ENCODE data around the gene EXOC1. TPM values are rescaled to one million over a fixed set of nuclear protein-coding genes. Genes with fewer than 3 reads are reported as not detected.

Gene EXOC1
- polyA plus RNA-seq, 1 experiment: 11.6 TPM

DNA sequence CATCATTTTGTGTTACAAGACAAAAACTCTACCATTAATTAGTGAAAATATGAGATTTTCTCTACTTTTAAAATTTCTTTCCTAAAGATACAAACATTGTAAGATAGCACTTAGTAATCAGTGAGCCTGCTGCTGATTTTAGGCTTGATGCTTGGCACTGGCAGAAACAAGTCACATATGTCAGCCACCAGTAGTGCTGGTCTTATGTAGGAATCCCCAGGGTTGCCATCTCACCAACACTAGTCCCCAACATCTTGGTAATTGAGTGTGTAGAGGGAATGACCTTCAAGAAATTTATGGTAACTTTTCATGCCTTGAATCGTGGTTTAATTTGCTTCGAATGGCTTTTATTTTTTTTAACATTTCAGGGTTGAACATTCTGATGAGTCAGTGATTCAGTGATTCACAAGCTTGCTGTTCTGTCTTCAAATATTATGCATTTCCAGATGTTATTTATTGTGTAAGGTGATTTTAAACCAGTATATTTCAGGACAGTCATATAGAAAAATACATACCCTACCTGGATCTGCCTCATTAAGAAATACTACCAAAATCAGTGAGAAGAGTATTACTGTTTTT, 11.9 kb downstream of the EXOC1 start:
- no peak overlapping the region for H3K4me3 ChIP-seq (ENCODE audit: low read depth, low read length)
- ChIA-PET POLR2A (no interaction called here), CTCF (interaction anchor here (0.6 to 1.2 kb wide), 2 partner anchors 35 to 498 kb away, joined by 3 to 6 read pairs; no protein-coding TSS in a partner anchor)
- no peaks in the 10 kb centered on the region; the same call in 1 of the 2 replicates for H3K36me3 ChIP-seq (ENCODE audit: control insufficient read depth, insufficient read depth, low read length)
- no peaks in the 10 kb centered on the region for H3K27me3 ChIP-seq (ENCODE audit: control insufficient read depth, insufficient read depth, low read length)
- TF ChIP-seq CTCF (IDR thresholded peaks at IDR 0.05; ENCODE audit: insufficient read depth, low read depth, low read length): no peak
- DNase-seq (ENCODE audit: low read depth): peak; percentile 18

- CTCF ChIA-PET: interaction anchor here (0.5 to 2.2 kb wide), 11 partner anchors 9 to 1192 kb away, joined by 3 to 6 read pairs (median 3); partner anchors contain the start of gene EXOC1
- no peak for TF ChIP-seq CTCF (IDR thresholded peaks at IDR 0.05; ENCODE audit: insufficient read depth, low read depth, low read length)
- no peak overlapping the region for H3K4me3 ChIP-seq (ENCODE audit: low read depth, low read length)
- no peaks in the 10 kb centered on the region for H3K27me3 ChIP-seq (ENCODE audit: control insufficient read depth, insufficient read depth, low read length)
- H3K36me3 ChIP-seq (ENCODE audit: control insufficient read depth, insufficient read depth, low read length): no peaks in the 10 kb centered on the region; the same call in 1 of the 2 replicates
- POLR2A ChIA-PET: no interaction called here
- peak; percentile 78 for DNase-seq (ENCODE audit: low read depth)
These were observed 13.0 kb downstream of the EXOC1 start for GRCh38 chr4:55866290-55866907.

DNA sequence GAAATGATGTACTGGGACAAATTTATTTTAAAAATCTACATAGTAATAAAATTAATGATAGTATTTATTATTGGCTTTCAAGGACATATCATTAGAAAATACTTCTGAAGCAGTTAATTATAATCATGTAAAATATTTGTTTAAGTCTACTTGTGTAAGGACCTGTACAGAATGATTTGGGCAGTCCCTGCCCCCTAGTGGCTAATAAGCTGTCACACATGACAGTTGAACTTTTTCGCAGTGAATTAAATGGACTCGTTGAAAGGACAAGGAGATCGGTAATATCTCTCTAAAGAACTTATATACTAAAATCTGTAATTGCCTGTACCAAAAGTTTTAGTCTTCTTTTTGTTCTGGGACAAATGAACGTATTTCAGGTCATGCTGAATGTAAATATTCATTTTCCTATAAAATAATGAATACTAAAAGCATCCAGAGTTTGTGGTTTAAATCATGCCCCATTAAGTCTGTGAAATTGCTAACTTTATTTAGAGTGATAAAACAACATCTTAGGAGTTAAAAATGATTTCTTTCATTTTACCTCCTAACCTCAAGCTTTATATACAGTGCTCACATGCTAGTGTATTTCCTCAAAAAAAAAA, 13.6 kb downstream of the EXOC1 start:
- no peaks in the 10 kb centered on the region for H3K27me3 ChIP-seq (ENCODE audit: control insufficient read depth, insufficient read depth, low read length)
- H3K4me3 ChIP-seq (ENCODE audit: low read depth, low read length): no peak overlapping the region
- ChIA-PET CTCF (interaction anchor here (0.5 to 2.2 kb wide), 9 partner anchors 11 to 897 kb away, joined by 3 to 6 read pairs (median 3); partner anchors contain the start of genes CEP135 and EXOC1), POLR2A (no interaction called here)
- H3K36me3 ChIP-seq (ENCODE audit: control insufficient read depth, insufficient read depth, low read length): no peaks in the 10 kb centered on the region; the same call in 1 of the 2 replicates
- peak; percentile 76 for TF ChIP-seq CTCF (IDR thresholded peaks at IDR 0.05; ENCODE audit: insufficient read depth, low read depth, low read length)
- no peak for DNase-seq (ENCODE audit: low read depth)

DNA sequence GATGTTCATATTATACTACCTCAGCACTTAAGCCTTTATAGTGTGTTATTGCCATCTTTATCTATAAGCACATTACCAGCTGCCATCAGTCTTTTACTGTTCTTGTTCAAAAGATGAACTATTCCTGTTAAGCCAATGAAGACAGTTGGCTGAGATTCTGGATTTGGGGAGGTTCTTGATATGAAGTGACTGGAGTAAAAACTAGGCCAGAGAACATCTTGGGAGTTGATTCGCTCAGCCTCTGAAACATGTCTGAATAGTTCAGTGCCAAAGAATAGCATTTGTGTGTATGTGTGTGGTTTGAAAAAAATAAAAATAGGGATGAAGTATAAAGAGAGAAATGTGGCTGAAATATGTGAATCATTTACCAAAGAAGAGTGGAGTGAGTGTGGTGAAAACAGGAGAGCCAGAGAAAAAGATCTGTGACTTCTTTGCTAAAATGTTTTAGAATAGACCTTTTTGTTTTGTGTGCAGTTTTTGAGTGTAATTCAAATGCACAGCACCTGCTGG, 15.2 kb downstream of the EXOC1 start:
- no peak for TF ChIP-seq CTCF (IDR thresholded peaks at IDR 0.05; ENCODE audit: insufficient read depth, low read depth, low read length)
- ChIA-PET POLR2A (interaction anchor here (0.8 kb wide), 1 partner anchor 10 kb away, joined by 6 read pairs; no protein-coding TSS in a partner anchor), CTCF (no interaction called here)
- H3K27me3 ChIP-seq (ENCODE audit: control insufficient read depth, insufficient read depth, low read length): no peaks in the 10 kb centered on the region
- H3K4me3 ChIP-seq (ENCODE audit: low read depth, low read length): no peak overlapping the region
- no peaks in the 10 kb centered on the region; the same call in 1 of the 2 replicates for H3K36me3 ChIP-seq (ENCODE audit: control insufficient read depth, insufficient read depth, low read length)
- DNase-seq (ENCODE audit: low read depth): no peak

DNA sequence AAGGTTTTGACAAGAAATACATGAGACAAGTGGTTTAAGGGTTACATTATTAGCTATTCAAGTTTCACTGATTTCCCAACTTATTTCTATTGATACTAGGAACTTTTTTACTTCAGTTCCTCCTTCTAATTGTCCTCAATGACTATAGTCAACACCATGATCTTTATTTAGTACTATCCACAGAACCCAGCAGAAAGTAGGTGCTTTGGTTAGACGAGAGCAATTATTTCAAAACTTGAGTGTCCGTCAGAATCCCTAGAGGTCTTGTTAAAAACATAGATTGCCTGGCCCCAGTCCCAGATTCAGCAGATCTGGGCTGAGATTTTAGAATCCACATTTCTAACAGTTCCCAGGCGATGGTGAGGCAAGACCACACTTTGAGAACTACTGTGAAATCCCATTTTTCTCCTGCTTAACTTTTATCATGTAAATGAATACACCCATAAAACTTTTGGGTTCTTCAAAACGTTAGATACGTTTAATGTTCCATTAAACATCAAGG, 17.9 kb downstream of the EXOC1 start:
- no peak for TF ChIP-seq CTCF (IDR thresholded peaks at IDR 0.05; ENCODE audit: insufficient read depth, low read depth, low read length)
- no peaks in the 10 kb centered on the region for H3K27me3 ChIP-seq (ENCODE audit: control insufficient read depth, insufficient read depth, low read length)
- no peaks in the 10 kb centered on the region; the same call in 1 of the 2 replicates for H3K36me3 ChIP-seq (ENCODE audit: control insufficient read depth, insufficient read depth, low read length)
- ChIA-PET CTCF (interaction anchor here (1.2 kb wide), 1 partner anchor 862 kb away, joined by 3 read pairs; no protein-coding TSS in a partner anchor), POLR2A (no interaction called here)
- DNase-seq (ENCODE audit: low read depth): no peak
- H3K4me3 ChIP-seq (ENCODE audit: low read depth, low read length): no peak overlapping the region

Data from BJ (cell line).